Measurements from ENCODE around the gene SLC22A25.
"Not testable (repeated sequence)": the region's sequence is repeated elsewhere in the genome, so short reads cannot be mapped to it uniquely, and the experiment has no call there.

Gene SLC22A25

GRCh38 chr11:63237413-63237812 lies 6.0 kb downstream of the SLC22A25 start:
- TF ChIP-seq CTCF (IDR thresholded peaks at IDR 0.05; ENCODE audit: low read depth, low read length) = no peak
- H3K4me3 ChIP-seq (ENCODE audit: low read depth, low read length) = no peak overlapping the region
- in situ Hi-C loops (cut with HindIII; ENCODE audit: low sequenced_read_pairs) = no loop called here
- DNase-seq (ENCODE audit: low read depth, low spot score) = no peak

- DNase-seq (ENCODE audit: low read depth, low spot score); H3K4me3 ChIP-seq (ENCODE audit: low read depth, low read length); in situ Hi-C loops (cut with HindIII; ENCODE audit: low sequenced_read_pairs): not testable (repeated sequence)
Observed at GRCh38 chr11:63235471-63236461, 7.6 kb downstream of the SLC22A25 start.

GRCh38 chr11:63229815-63230214 lies 13.6 kb downstream of the SLC22A25 start:
- TF ChIP-seq CTCF (IDR thresholded peaks at IDR 0.05; ENCODE audit: low read depth, low read length) = no peak
- DNase-seq (ENCODE audit: low read depth, low spot score) = no peak
- no peak overlapping the region for H3K4me3 ChIP-seq (ENCODE audit: low read depth, low read length)
- in situ Hi-C loops (cut with HindIII; ENCODE audit: low sequenced_read_pairs) = no loop called here

- TF ChIP-seq CTCF (IDR thresholded peaks at IDR 0.05; ENCODE audit: low read depth, low read length) = no peak
- no peak overlapping the region for H3K4me3 ChIP-seq (ENCODE audit: low read depth, low read length)
- in situ Hi-C loops (cut with HindIII; ENCODE audit: low sequenced_read_pairs) = no loop called here
- no peak for DNase-seq (ENCODE audit: low read depth, low spot score)
Observed at GRCh38 chr11:63227521-63228107, 15.8 kb downstream of the SLC22A25 start.

GRCh38 chr11:63226488-63227114 lies 16.8 kb downstream of the SLC22A25 start:
- DNase-seq (ENCODE audit: low read depth, low spot score) = no peak
- no peak for TF ChIP-seq CTCF (IDR thresholded peaks at IDR 0.05; ENCODE audit: low read depth, low read length)
- H3K4me3 ChIP-seq (ENCODE audit: low read depth, low read length) = no peak overlapping the region
- in situ Hi-C loops (cut with HindIII; ENCODE audit: low sequenced_read_pairs) = no loop called here

- no peak for TF ChIP-seq CTCF (IDR thresholded peaks at IDR 0.05; ENCODE audit: low read depth, low read length)
- no peak for DNase-seq (ENCODE audit: low read depth, low spot score)
- in situ Hi-C loops (cut with HindIII; ENCODE audit: low sequenced_read_pairs) = no loop called here
- no peak overlapping the region for H3K4me3 ChIP-seq (ENCODE audit: low read depth, low read length)
Observed at GRCh38 chr11:63214093-63214492, 29.3 kb downstream of the SLC22A25 start.

Data from astrocyte of the spinal cord (primary cell).